Body of pancreas (tissue), 4 donors: ENCODE results near the gene CASP7.

Experiments
- CTCF ChIP-seq, 7 experiments: fragments of 450-650 bp in 4 of 7; fragments of 200-600 bp in 3 of 7; sonication (generic) in 3 of 7; IDR thresholded peaks; one replicate each; pipeline ENCODE4 v1.5.1; 2016 to 2019; ENCODE audit warnings: antibody characterized with exemption in 7 of 7
- POLR2A ChIP-seq, 3 donors: fragments of 450-650 bp; IDR thresholded peaks; one replicate each; pipeline ENCODE4 v1.6.1; 2016; ENCODE audit warnings: antibody characterized with exemption in 3 of 3, mild to moderate bottlenecking in 2 of 3

- TF ChIP-seq CTCF (IDR thresholded peaks at IDR 0.05) (no peak), POLR2A (IDR thresholded peaks at IDR 0.05) (no peak)
These were observed 32.3 kb downstream of the CASP7 start for GRCh38 chr10:113712024-113712423.
